ENCODE results near the gene MGLL. TPM values are rescaled to one million over a fixed set of nuclear protein-coding genes. Genes with fewer than 3 reads are reported as not detected.
A peak's percentile ranks its signal among the peaks of the same experiment; 100 is the strongest.

MGLL gene
- total RNA-seq, 2 experiments from 2014 or later: 0.28 to 0.38 TPM

- H3K36me3 Mint-ChIP-seq (ENCODE audit: low read depth): no peaks in the 10 kb centered on the region
- DNase-seq (peak in 2 of 14 experiments; percentile 42 to 48), ATAC-seq (ENCODE audit: poor library complexity) (no peak)
- no peak overlapping the region for H3K4me3 Mint-ChIP-seq
- H3K27ac Mint-ChIP-seq: no peak overlapping the region
- H3K9me3 Mint-ChIP-seq: peaks cover 6% of the 10 kb centered on the region
- H3K4me1 Mint-ChIP-seq (ENCODE audit: low read depth): peaks cover 5% of the 10 kb centered on the region
- TF ChIP-seq CTCF (IDR thresholded peaks at IDR 0.05): no peak
- Histone ChIP-seq H3K4me1 (ENCODE audit: insufficient read depth, low read length) (no peaks in the 10 kb centered on the region), H3K36me3 (ENCODE audit: insufficient read depth, low read length) (no peaks in the 10 kb centered on the region), H3K27ac (ENCODE audit: low read depth in 1 of 2, low read length in 2 of 2) (no peak overlapping the region), H3K27me3 (ENCODE audit: control insufficient read depth in 1 of 2, insufficient read depth in 2 of 2, low read length in 2 of 2) (peaks cover 0 to 5% of the 10 kb centered on the region in 2 experiments), H3K9me3 (ENCODE audit: control insufficient read depth in 1 of 2, insufficient read depth in 1 of 2, low read length in 2 of 2) (no peaks in the 10 kb centered on the region), H3K4me3 (ENCODE audit: low read length) (no peak overlapping the region)
- ChIA-PET POLR2A (no interaction called here), CTCF (no interaction called here)
- peaks cover 7% of the 10 kb centered on the region for H3K27me3 Mint-ChIP-seq
- intact Hi-C loops (cut with DNase I, micrococcal nuclease): no loop called here
Observed at GRCh38 chr3:127770671-127771355, 51.5 kb downstream of the MGLL start.

- intact Hi-C loops (cut with DNase I, micrococcal nuclease): no loop called here
- Mint-ChIP-seq H3K36me3 (ENCODE audit: low read depth) (no peaks in the 10 kb centered on the region), H3K9me3 (peaks cover 6% of the 10 kb centered on the region), H3K4me1 (ENCODE audit: low read depth) (no peaks in the 10 kb centered on the region), H3K4me3 (no peak overlapping the region), H3K27ac (no peak overlapping the region), H3K27me3 (peaks cover 7% of the 10 kb centered on the region)
- DNase-seq: no peak
- Histone ChIP-seq H3K27me3 (ENCODE audit: control insufficient read depth in 1 of 2, insufficient read depth in 2 of 2, low read length in 2 of 2) (peaks cover 0 to 5% of the 10 kb centered on the region in 2 experiments), H3K9me3 (ENCODE audit: control insufficient read depth in 1 of 2, insufficient read depth in 1 of 2, low read length in 2 of 2) (no peaks in the 10 kb centered on the region), H3K27ac (ENCODE audit: low read depth in 1 of 2, low read length in 2 of 2) (no peak overlapping the region), H3K36me3 (ENCODE audit: insufficient read depth, low read length) (no peaks in the 10 kb centered on the region), H3K4me1 (ENCODE audit: insufficient read depth, low read length) (no peaks in the 10 kb centered on the region), H3K4me3 (ENCODE audit: low read length) (no peak overlapping the region)
- ChIA-PET CTCF (no interaction called here), POLR2A (no interaction called here)
- no peak for ATAC-seq (ENCODE audit: poor library complexity)
- TF ChIP-seq CTCF (IDR thresholded peaks at IDR 0.05): no peak
Observed at GRCh38 chr3:127769284-127770081, 52.8 kb downstream of the MGLL start.

- H3K4me1 ChIP-seq (ENCODE audit: insufficient read depth, low read length): no peaks in the 10 kb centered on the region
- ChIA-PET POLR2A (interaction anchor here (0.6 kb wide), 1 partner anchor 411 kb away, joined by 3 read pairs; no protein-coding TSS in a partner anchor), CTCF (no interaction called here)
- H3K4me3 ChIP-seq (ENCODE audit: low read length): no peak overlapping the region
- H3K27me3 Mint-ChIP-seq: peaks cover 11% of the 10 kb centered on the region
- no peak overlapping the region for H3K27ac Mint-ChIP-seq
- intact Hi-C loops (cut with DNase I, micrococcal nuclease): no loop called here
- H3K27me3 ChIP-seq (ENCODE audit: control insufficient read depth in 1 of 2, insufficient read depth in 2 of 2, low read length in 2 of 2): peaks cover 0 to 5% of the 10 kb centered on the region in 2 experiments
- no peak for ATAC-seq (ENCODE audit: poor library complexity)
- H3K9me3 Mint-ChIP-seq: peaks cover 6% of the 10 kb centered on the region
- no peaks in the 10 kb centered on the region for H3K36me3 ChIP-seq (ENCODE audit: insufficient read depth, low read length)
- no peaks in the 10 kb centered on the region for H3K36me3 Mint-ChIP-seq (ENCODE audit: low read depth)
- no peak for TF ChIP-seq CTCF (IDR thresholded peaks at IDR 0.05)
- DNase-seq: peak in 2 of 14 experiments; percentile 45 to 51
- no peaks in the 10 kb centered on the region for H3K4me1 Mint-ChIP-seq (ENCODE audit: low read depth)
- no peak overlapping the region for H3K27ac ChIP-seq (ENCODE audit: low read depth in 1 of 2, low read length in 2 of 2)
- no peaks in the 10 kb centered on the region for H3K9me3 ChIP-seq (ENCODE audit: control insufficient read depth in 1 of 2, insufficient read depth in 1 of 2, low read length in 2 of 2)
- H3K4me3 Mint-ChIP-seq: no peak overlapping the region
Observed at GRCh38 chr3:127768346-127769008, 53.8 kb downstream of the MGLL start.

All from CD4-positive, alpha-beta T cell (primary cell).